ENCODE measurements around the gene TIGD3. TPM values are rescaled to one million over a fixed set of nuclear protein-coding genes. Genes with fewer than 3 reads are reported as not detected.

The TIGD3 gene
- total RNA-seq, 4 donors from 2014 or later, result 0.27 to 0.67 TPM; not detected in 2

- Histone ChIP-seq H3K27me3 (no peaks in the 10 kb centered on the region), H3K36me3 (peaks cover 0 to 82% of the 10 kb centered on the region in 2 donors), H3K4me3 (no peak overlapping the region), H3K27ac (no peak overlapping the region), H3K9me3 (no peaks in the 10 kb centered on the region), H3K4me1 (peaks cover 0 to 45% (median 14%) of the 10 kb centered on the region in 3 donors)
- WGBS, 2 donors (ENCODE audit: low coverage in 1 of 2), result 80% methylated on average over 4 of the region's 17 CpGs; no CpG with 5 or more reads in 1 of the 2 donors
- no peak for ATAC-seq
- no peak for TF ChIP-seq POLR2AphosphoS5 (IDR thresholded peaks at IDR 0.05)
- TF ChIP-seq CTCF (IDR thresholded peaks at IDR 0.05), result no peak
- no peak for TF ChIP-seq POLR2A (IDR thresholded peaks at IDR 0.05)
- TF ChIP-seq EP300 (IDR thresholded peaks at IDR 0.05), result no peak
These were observed 39.0 kb downstream of the TIGD3 start for GRCh38 chr11:65393513-65394079.

GRCh38 chr11:65394125-65394536 is 39.6 kb downstream of the TIGD3 start:
- Histone ChIP-seq H3K4me3 (no peak overlapping the region), H3K36me3 (peaks cover 0 to 84% of the 10 kb centered on the region in 2 donors), H3K27me3 (no peaks in the 10 kb centered on the region), H3K27ac (no peak overlapping the region), H3K4me1 (peaks cover 0 to 39% (median 12%) of the 10 kb centered on the region in 3 donors), H3K9me3 (no peaks in the 10 kb centered on the region)
- ATAC-seq, result no peak
- TF ChIP-seq POLR2AphosphoS5 (IDR thresholded peaks at IDR 0.05), result no peak
- TF ChIP-seq CTCF (IDR thresholded peaks at IDR 0.05), result no peak
- TF ChIP-seq EP300 (IDR thresholded peaks at IDR 0.05), result no peak
- no peak for TF ChIP-seq POLR2A (IDR thresholded peaks at IDR 0.05)
- WGBS, 2 donors (ENCODE audit: low coverage in 1 of 2), result 86% methylated on average over 6 of the region's 20 CpGs; no CpG with 5 or more reads in 1 of the 2 donors

GRCh38 chr11:65395961-65396530 is 41.5 kb downstream of the TIGD3 start:
- no peak overlapping the region for H3K4me3 ChIP-seq
- 92% methylated on average over 2 of the region's 15 CpGs; no CpG with 5 or more reads in 1 of the 2 donors for WGBS, 2 donors (ENCODE audit: low coverage in 1 of 2)
- H3K4me1 ChIP-seq, result peaks cover 0 to 20% (median 0%) of the 10 kb centered on the region in 3 donors
- peaks cover 0 to 94% of the 10 kb centered on the region in 2 donors for H3K36me3 ChIP-seq
- no peaks in the 10 kb centered on the region for H3K27me3 ChIP-seq
- H3K27ac ChIP-seq, result no peak overlapping the region
- TF ChIP-seq EP300 (IDR thresholded peaks at IDR 0.05) (no peak), CTCF (IDR thresholded peaks at IDR 0.05) (no peak), POLR2AphosphoS5 (IDR thresholded peaks at IDR 0.05) (no peak), POLR2A (IDR thresholded peaks at IDR 0.05) (no peak)
- no peak for ATAC-seq
- H3K9me3 ChIP-seq, result no peaks in the 10 kb centered on the region

- TF ChIP-seq POLR2AphosphoS5 (IDR thresholded peaks at IDR 0.05) (no peak), CTCF (IDR thresholded peaks at IDR 0.05) (no peak)
- 80% methylated on average over 6 of the region's 38 CpGs; no CpG with 5 or more reads in 1 of the 2 donors for WGBS, 2 donors (ENCODE audit: low coverage in 1 of 2)
- H3K9me3 ChIP-seq, result no peaks in the 10 kb centered on the region
- H3K27me3 ChIP-seq, result no peaks in the 10 kb centered on the region
- peaks cover 0 to 10% (median 0%) of the 10 kb centered on the region in 3 donors for H3K4me1 ChIP-seq
- peaks cover 0 to 99% of the 10 kb centered on the region in 2 donors for H3K36me3 ChIP-seq
- H3K27ac ChIP-seq, result no peak overlapping the region
- H3K4me3 ChIP-seq, result no peak overlapping the region
- ATAC-seq, result no peak
These were observed 42.5 kb downstream of the TIGD3 start for GRCh38 chr11:65396769-65397745.

All from gastroesophageal sphincter (tissue), 4 donors.